Right atrium auricular region (tissue), 2 donors: Measurements from ENCODE around the gene C11orf68. TPM values are rescaled to one million over a fixed set of nuclear protein-coding genes. Genes with fewer than 3 reads are reported as not detected.

Source experiments
- DNase-seq: peaks from one replicate; pipeline ENCODE4 v3.0.0-alpha.2; 2019; ENCODE audit warnings: low spot score
- H3K27ac ChIP-seq, 2 donors: fragments of 200-600 bp; sonication (generic); 1 replicate in 1 of 2; 2 replicates in 1 of 2; pipeline ENCODE4 v1.5.1; 2016 to 2019
- H3K27me3 ChIP-seq, 2 donors: fragments of 200-600 bp; sonication (generic); one replicate each; pipeline versions ENCODE4 v1.5.1 to v1.6.0; 2017 to 2019
- H3K36me3 ChIP-seq: fragments of 200-600 bp; sonication (generic); one replicate; pipeline ENCODE4 v1.5.1; 2016
- H3K4me1 ChIP-seq, 2 donors: fragments of 200-600 bp; sonication (generic); one replicate each; pipeline versions ENCODE4 v1.5.1 to v1.6.0; 2017 to 2019
- H3K4me3 ChIP-seq, 2 donors: fragments of 200-600 bp; sonication (generic); 1 replicate in 1 of 2; 2 replicates in 1 of 2; pipeline ENCODE4 v1.5.1; 2017 to 2019; ENCODE audit warnings: mild to moderate bottlenecking in 1 of 2, moderate library complexity in 1 of 2
- H3K9me3 ChIP-seq, 2 donors: fragments of 200-600 bp; sonication (generic); one replicate each; pipeline ENCODE4 v1.5.1; 2019
- total RNA-seq, 2 donors: library from RNA; depleted of rRNA; stranded (reverse); fragments of >200 nt; gene quantifications; one replicate each; pipeline ENCODE4 v1.1.0, GENCODE V29; 2016
- TF ChIP-seq, protein P1 (sequence below), 2 donors: fragments of 200-600 bp; sonication (generic); IDR thresholded peaks; one replicate each; pipeline ENCODE4 v1.5.1; 2019; ENCODE audit warnings: antibody characterized with exemption in 2 of 2

Gene C11orf68
- total RNA-seq, 2 donors from 2014 or later = 13.9 to 23.5 TPM

DNA sequence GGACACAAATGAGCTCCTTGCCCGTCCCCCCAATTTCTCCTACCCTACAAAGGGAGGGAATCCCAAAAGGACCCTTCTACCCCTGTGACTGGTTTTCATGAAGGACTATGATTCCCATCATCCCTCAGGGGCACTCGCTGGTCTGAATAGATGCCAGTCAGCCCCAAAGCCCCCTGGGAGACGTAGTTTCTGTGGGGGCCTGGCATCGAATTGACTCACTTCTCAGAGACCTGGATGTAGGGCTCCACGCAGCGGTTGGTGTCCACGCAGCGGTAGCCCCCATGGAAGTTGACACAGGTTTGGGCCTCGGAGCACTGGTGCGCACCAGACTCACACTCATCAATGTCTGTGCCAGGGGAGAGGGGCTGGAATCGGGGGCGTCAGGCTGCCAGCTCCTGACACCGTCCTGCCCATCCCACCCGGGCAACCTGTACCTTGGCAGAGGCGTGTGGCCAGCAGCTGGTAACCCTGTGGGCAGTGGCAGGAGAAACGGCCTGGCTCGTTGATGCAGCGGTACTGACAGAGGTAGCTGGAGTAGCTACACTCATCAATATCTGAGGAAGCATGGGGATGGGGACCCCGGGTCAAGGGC is 50.7 kb downstream of the C11orf68 start:
- H3K27ac ChIP-seq = no peak overlapping the region
- no peaks in the 10 kb centered on the region for H3K9me3 ChIP-seq
- H3K4me3 ChIP-seq = no peak overlapping the region
- peaks cover 0 to 34% of the 10 kb centered on the region in 2 donors for H3K4me1 ChIP-seq
- TF ChIP-seq, protein P1, sequence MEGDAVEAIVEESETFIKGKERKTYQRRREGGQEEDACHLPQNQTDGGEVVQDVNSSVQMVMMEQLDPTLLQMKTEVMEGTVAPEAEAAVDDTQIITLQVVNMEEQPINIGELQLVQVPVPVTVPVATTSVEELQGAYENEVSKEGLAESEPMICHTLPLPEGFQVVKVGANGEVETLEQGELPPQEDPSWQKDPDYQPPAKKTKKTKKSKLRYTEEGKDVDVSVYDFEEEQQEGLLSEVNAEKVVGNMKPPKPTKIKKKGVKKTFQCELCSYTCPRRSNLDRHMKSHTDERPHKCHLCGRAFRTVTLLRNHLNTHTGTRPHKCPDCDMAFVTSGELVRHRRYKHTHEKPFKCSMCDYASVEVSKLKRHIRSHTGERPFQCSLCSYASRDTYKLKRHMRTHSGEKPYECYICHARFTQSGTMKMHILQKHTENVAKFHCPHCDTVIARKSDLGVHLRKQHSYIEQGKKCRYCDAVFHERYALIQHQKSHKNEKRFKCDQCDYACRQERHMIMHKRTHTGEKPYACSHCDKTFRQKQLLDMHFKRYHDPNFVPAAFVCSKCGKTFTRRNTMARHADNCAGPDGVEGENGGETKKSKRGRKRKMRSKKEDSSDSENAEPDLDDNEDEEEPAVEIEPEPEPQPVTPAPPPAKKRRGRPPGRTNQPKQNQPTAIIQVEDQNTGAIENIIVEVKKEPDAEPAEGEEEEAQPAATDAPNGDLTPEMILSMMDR (IDR thresholded peaks at IDR 0.05) = no peak
- no peak for DNase-seq
- peaks cover 60% of the 10 kb centered on the region for H3K36me3 ChIP-seq
- no peaks in the 10 kb centered on the region for H3K27me3 ChIP-seq

DNA sequence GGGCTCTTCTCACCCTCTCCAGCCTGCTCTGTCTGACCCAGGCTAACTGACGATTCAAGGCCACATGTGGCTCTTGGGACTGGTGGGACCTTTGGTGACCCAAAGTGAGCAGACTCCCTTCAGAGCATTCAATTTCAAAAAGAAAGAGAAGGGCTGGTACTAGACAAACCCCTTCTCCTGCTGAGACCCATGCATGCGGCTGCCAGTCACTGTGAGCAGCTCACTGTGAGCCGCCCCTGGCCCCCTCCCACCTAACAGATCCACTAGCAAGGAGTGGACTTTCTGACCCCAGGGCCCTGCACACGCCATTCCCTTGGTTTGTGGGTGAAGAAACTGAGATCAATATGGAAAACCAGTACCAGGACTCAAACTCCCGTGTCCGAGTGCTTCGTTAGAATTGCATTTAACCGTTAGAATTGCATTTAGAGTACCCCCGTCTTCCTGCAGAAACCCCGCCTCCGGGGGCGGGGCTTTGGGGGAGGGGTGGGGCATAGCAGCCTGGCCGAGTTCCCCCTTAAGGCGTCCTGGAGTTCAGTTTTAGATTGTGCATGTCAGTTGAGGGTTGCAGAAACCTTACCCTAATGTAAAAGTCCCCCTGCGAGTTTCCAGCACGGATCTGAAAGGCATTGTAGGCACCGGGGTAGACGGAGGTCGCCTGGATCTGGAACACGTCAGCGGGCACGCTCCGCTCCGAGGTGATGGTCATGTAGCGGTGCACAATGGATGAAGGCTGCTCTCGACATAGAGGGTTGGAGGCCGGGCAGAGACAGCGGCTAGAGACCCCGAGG is 51.4 kb downstream of the C11orf68 start:
- H3K4me1 ChIP-seq = peaks cover 0 to 36% of the 10 kb centered on the region in 2 donors
- peaks cover 67% of the 10 kb centered on the region for H3K36me3 ChIP-seq
- H3K27ac ChIP-seq = no peak overlapping the region

More for the DNA sequence above, 51.4 kb downstream of the C11orf68 start:
- no peak for DNase-seq
- no peaks in the 10 kb centered on the region for H3K9me3 ChIP-seq
- no peaks in the 10 kb centered on the region for H3K27me3 ChIP-seq
- TF ChIP-seq, protein P1 (IDR thresholded peaks at IDR 0.05) = no peak
- no peak overlapping the region for H3K4me3 ChIP-seq

Other genes starting within 250 kb of the C11orf68 start
- gene KAT5, start 206.8 kb downstream of the C11orf68 start, total RNA-seq = 10 to 100 TPM; 29.7 to 50.1 TPM
- 100 to 1,000 TPM; 105 to 194 TPM for gene RNASEH2C, start 198.3 kb downstream of the C11orf68 start, total RNA-seq
- gene AP5B1, start 138.1 kb downstream of the C11orf68 start, total RNA-seq = 10 to 100 TPM in 1 of 2 donors, 1 to 10 TPM in 1; 9.5 to 14.3 TPM
- gene OVOL1, start 132.0 kb downstream of the C11orf68 start, total RNA-seq = not detected
- under 1 TPM; 0.20 to 0.37 TPM for gene SNX32, start 85.1 kb downstream of the C11orf68 start, total RNA-seq
- 100 to 1,000 TPM; 365 to 493 TPM for gene CFL1, start 60.9 kb downstream of the C11orf68 start, total RNA-seq
- 10 to 100 TPM; 23.4 to 26.3 TPM for gene MUS81, start 58.6 kb downstream of the C11orf68 start, total RNA-seq
- 100 to 1,000 TPM; 117 to 156 TPM for gene EFEMP2, start 46.3 kb downstream of the C11orf68 start, total RNA-seq
- gene CTSW, start 39.2 kb downstream of the C11orf68 start, total RNA-seq = 1 to 10 TPM in 1 of 2 donors, under 1 TPM in 1; 0.39 to 1.1 TPM
- gene FIBP, start 30.6 kb downstream of the C11orf68 start, total RNA-seq = 10 to 100 TPM; 50.9 to 82.8 TPM
- 100 to 1,000 TPM; 115 to 172 TPM for gene CCDC85B, start 28.4 kb downstream of the C11orf68 start, total RNA-seq
- 1 to 10 TPM; 4.9 to 6.8 TPM for gene FOSL1, start 18.7 kb downstream of the C11orf68 start, total RNA-seq
- 10 to 100 TPM; 72.1 to 83.1 TPM for gene DRAP1, start 364 bp upstream of the C11orf68 start, total RNA-seq
- gene TSGA10IP, start 26.4 kb upstream of the C11orf68 start, total RNA-seq = not detected
- gene SART1, start 42.7 kb upstream of the C11orf68 start, total RNA-seq = 10 to 100 TPM; 20.7 to 42.5 TPM
- gene EIF1AD, start 83.1 kb upstream of the C11orf68 start, total RNA-seq = 10 to 100 TPM; 17.6 to 25.0 TPM
- gene BANF1, start 83.4 kb upstream of the C11orf68 start, total RNA-seq = 10 to 100 TPM; 66.6 to 85.5 TPM
- 1 to 10 TPM; 2.6 to 6.3 TPM for gene CST6, start 92.9 kb upstream of the C11orf68 start, total RNA-seq
- not detected for gene CATSPER1, start 107.4 kb upstream of the C11orf68 start, total RNA-seq
- 10 to 100 TPM; 22.7 to 29.0 TPM for gene GAL3ST3, start 130.1 kb upstream of the C11orf68 start, total RNA-seq
- gene SF3B2, start 133.3 kb upstream of the C11orf68 start, total RNA-seq = 100 to 1,000 TPM in 1 of 2 donors, 10 to 100 TPM in 1; 62.5 to 111 TPM
- 10 to 100 TPM; 47.7 to 88.9 TPM for gene PACS1, start 151.2 kb upstream of the C11orf68 start, total RNA-seq